HG03354 (cell line): Measurements from ENCODE around the gene ABCA8.
"Not testable (repeated sequence)": the region's sequence is repeated elsewhere in the genome, so short reads cannot be mapped to it uniquely, and the experiment has no call there.

Source experiments
- ATAC-seq: cut with Tn5 transposase; IDR thresholded peaks from one replicate; pipeline ENCODE4 v1.9.1; 2021; ENCODE audit warnings: mild to moderate bottlenecking; ENCODE audit not compliant: unreplicated experiment, poor library complexity, severe bottlenecking

Gene ABCA8

GRCh38 chr17:68835071-68835470 is 120.1 kb downstream of the ABCA8 start:
- ATAC-seq, result no peak

GRCh38 chr17:68834328-68834836 is 120.8 kb downstream of the ABCA8 start:
- ATAC-seq, result no peak

GRCh38 chr17:68832109-68832802 is 122.9 kb downstream of the ABCA8 start:
- ATAC-seq, result no peak

- ATAC-seq, result no peak
Observed at GRCh38 chr17:68831170-68831569, 124.0 kb downstream of the ABCA8 start.

- ATAC-seq, result no peak
Observed at GRCh38 chr17:68830313-68830712, 124.9 kb downstream of the ABCA8 start.

GRCh38 chr17:68829211-68829610 is 126.0 kb downstream of the ABCA8 start:
- no peak for ATAC-seq

GRCh38 chr17:68824707-68825106 is 130.5 kb downstream of the ABCA8 start:
- no peak for ATAC-seq

- not testable (repeated sequence) for ATAC-seq
Observed at GRCh38 chr17:68824185-68824584, 131.0 kb downstream of the ABCA8 start.

GRCh38 chr17:68822719-68823289 is 132.4 kb downstream of the ABCA8 start:
- no peak for ATAC-seq

- no peak for ATAC-seq
Observed at GRCh38 chr17:68821860-68822696, 133.1 kb downstream of the ABCA8 start.

GRCh38 chr17:68820825-68821481 is 134.2 kb downstream of the ABCA8 start:
- no peak for ATAC-seq

- ATAC-seq, result no peak
Observed at GRCh38 chr17:68820476-68820824, 134.7 kb downstream of the ABCA8 start.

GRCh38 chr17:68819465-68819864 is 135.7 kb downstream of the ABCA8 start:
- no peak for ATAC-seq
